Endothelial cell (in vitro differentiated cells): ENCODE measurements around the gene PIBF1. TPM values are rescaled to one million over a fixed set of nuclear protein-coding genes. Genes with fewer than 3 reads are reported as not detected.

Source experiments
- DNase-seq: peaks from one replicate; pipeline ENCODE4 v3.0.0; 2021; ENCODE audit warnings: low spot score
- H3K27ac Mint-ChIP-seq: one replicate; pipeline ENCODE4 v1.8.0; 2021; ENCODE audit warnings: mixed read lengths, inconsistent platforms; ENCODE audit not compliant: unreplicated experiment
- H3K27me3 Mint-ChIP-seq: one replicate; pipeline ENCODE4 v1.8.0; 2021; ENCODE audit warnings: mild to moderate bottlenecking, moderate library complexity, mixed read lengths, inconsistent platforms; ENCODE audit not compliant: unreplicated experiment
- H3K36me3 Mint-ChIP-seq: one replicate; pipeline ENCODE4 v1.8.0; 2021; ENCODE audit warnings: mild to moderate bottlenecking, low read depth, mixed read lengths, inconsistent platforms; ENCODE audit not compliant: unreplicated experiment
- H3K4me1 Mint-ChIP-seq: one replicate; pipeline ENCODE4 v1.8.0; 2021; ENCODE audit warnings: mild to moderate bottlenecking, mixed read lengths, inconsistent platforms; ENCODE audit not compliant: unreplicated experiment
- H3K4me3 Mint-ChIP-seq: one replicate; pipeline ENCODE4 v1.8.0; 2021; ENCODE audit warnings: mild to moderate bottlenecking, mixed read lengths, inconsistent platforms; ENCODE audit not compliant: unreplicated experiment
- H3K9me3 Mint-ChIP-seq: one replicate; pipeline ENCODE4 v1.8.0; 2021; ENCODE audit warnings: mixed read lengths, inconsistent platforms; ENCODE audit not compliant: unreplicated experiment
- total RNA-seq: library from RNA; stranded (reverse); fragmentation: NEBNext Ultra II Directional; extraction: Animal tissue kit (Norgen Biotek cat#: 25700); gene quantifications from one replicate; pipeline ENCODE4 v1.2.1, GENCODE V29; 2021; ENCODE audit not compliant: unreplicated experiment
- TF ChIP-seq, protein P1 (sequence below): fragments of 200-600 bp; sonication (generic); IDR thresholded peaks from one replicate; pipeline ENCODE4 v1.5.0; 2021; ENCODE audit warnings: antibody characterized with exemption; ENCODE audit not compliant: unreplicated experiment

The PIBF1 gene
- total RNA-seq, 1 donor from 2014 or later, result 24.0 TPM

DNA sequence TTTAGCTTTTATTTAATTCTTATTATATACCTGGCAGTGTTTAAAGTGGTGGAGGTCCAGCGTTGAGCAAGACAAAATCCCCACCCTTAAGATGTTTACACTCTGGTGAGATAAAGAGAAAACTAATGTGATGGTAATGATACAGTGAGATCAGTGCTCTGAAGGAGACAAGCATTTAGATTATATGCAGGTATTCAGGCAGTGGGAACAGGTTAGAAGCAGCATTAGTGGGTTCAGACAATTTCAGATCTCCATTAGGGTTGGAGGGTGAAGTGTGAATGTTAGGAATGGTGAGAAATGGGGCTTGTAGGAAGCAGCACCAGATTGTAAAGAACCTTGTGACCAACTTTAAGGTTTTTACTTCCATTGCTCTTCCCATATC is 39.0 kb downstream of the PIBF1 start:
- Mint-ChIP-seq H3K4me3 (no peak overlapping the region), H3K4me1 (no peaks in the 10 kb centered on the region), H3K9me3 (no peaks in the 10 kb centered on the region), H3K27me3 (no peaks in the 10 kb centered on the region), H3K36me3 (peaks cover 4% of the 10 kb centered on the region), H3K27ac (no peak overlapping the region)
- TF ChIP-seq, protein P1, sequence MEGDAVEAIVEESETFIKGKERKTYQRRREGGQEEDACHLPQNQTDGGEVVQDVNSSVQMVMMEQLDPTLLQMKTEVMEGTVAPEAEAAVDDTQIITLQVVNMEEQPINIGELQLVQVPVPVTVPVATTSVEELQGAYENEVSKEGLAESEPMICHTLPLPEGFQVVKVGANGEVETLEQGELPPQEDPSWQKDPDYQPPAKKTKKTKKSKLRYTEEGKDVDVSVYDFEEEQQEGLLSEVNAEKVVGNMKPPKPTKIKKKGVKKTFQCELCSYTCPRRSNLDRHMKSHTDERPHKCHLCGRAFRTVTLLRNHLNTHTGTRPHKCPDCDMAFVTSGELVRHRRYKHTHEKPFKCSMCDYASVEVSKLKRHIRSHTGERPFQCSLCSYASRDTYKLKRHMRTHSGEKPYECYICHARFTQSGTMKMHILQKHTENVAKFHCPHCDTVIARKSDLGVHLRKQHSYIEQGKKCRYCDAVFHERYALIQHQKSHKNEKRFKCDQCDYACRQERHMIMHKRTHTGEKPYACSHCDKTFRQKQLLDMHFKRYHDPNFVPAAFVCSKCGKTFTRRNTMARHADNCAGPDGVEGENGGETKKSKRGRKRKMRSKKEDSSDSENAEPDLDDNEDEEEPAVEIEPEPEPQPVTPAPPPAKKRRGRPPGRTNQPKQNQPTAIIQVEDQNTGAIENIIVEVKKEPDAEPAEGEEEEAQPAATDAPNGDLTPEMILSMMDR, result no peak
- no peak for DNase-seq

DNA sequence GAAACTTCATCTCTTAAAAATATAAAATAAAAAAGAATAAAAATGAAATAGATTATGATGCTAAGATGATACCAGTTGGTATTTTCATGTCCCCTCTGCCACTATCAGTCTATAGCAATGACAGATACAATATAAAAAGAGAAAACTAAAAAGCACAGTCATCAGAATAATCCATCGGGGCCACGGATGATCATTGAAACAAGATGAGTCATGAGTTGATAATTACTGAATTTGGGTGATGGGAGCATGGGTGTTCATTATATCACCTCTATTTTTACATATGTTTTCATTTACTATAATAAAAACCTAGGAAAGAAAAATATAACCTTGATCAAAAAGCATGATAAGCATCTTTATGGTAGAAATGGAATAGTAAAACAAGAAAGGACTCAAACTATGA is 41.1 kb downstream of the PIBF1 start:
- no peak overlapping the region for H3K27ac Mint-ChIP-seq
- no peak overlapping the region for H3K4me3 Mint-ChIP-seq
- H3K9me3 Mint-ChIP-seq, result no peaks in the 10 kb centered on the region
- no peaks in the 10 kb centered on the region for H3K27me3 Mint-ChIP-seq
- no peak for DNase-seq
- H3K4me1 Mint-ChIP-seq, result no peaks in the 10 kb centered on the region
- TF ChIP-seq, protein P1, result no peak
- peaks cover 4% of the 10 kb centered on the region for H3K36me3 Mint-ChIP-seq

DNA sequence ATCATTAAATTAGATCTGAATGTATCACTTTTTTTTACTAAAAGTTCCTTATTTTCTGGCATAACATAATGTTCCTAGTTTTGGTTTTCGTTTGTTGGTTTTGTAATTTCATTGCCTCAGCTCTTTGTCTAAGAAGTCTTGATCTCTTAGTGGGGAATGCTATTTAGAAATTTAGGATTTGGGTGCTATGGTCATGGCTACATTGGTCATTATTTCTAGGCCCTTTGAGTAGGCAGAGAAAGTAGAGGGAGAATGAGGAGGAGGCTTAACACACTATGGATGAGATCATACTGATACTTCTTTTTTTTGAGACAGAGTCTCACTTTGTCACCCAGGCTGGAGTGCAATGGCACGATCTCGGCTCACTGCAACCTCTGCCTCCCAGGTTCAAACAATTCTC is 41.8 kb downstream of the PIBF1 start:
- no peak for DNase-seq
- Mint-ChIP-seq H3K9me3 (no peaks in the 10 kb centered on the region), H3K36me3 (peaks cover 4% of the 10 kb centered on the region), H3K27ac (no peak overlapping the region), H3K27me3 (no peaks in the 10 kb centered on the region), H3K4me3 (no peak overlapping the region), H3K4me1 (no peaks in the 10 kb centered on the region)
- TF ChIP-seq, protein P1, result no peak

DNA sequence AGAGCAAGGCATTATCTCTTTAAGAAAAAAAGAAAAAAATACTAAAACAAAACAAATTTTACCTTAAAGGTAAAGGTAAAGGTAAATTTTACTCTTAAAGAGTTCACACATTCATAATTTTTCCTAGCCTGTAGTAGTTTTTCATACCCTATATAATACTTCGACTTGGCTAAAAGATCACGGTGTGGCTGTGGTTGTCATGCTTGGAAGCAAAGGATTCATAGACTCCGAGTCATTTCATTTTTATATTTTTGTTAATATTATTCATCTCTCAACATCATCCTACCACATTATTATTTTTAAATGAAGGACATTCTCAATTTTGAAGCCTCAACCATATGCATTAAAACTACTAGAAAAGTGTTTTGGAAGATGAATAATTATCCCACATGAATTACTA is 52.7 kb downstream of the PIBF1 start:
- peaks cover 13% of the 10 kb centered on the region for H3K36me3 Mint-ChIP-seq
- no peak overlapping the region for H3K27ac Mint-ChIP-seq
- H3K9me3 Mint-ChIP-seq, result no peaks in the 10 kb centered on the region
- H3K27me3 Mint-ChIP-seq, result no peaks in the 10 kb centered on the region
- no peak for DNase-seq
- H3K4me3 Mint-ChIP-seq, result no peak overlapping the region
- H3K4me1 Mint-ChIP-seq, result peaks cover 5% of the 10 kb centered on the region
- TF ChIP-seq, protein P1, result no peak

DNA sequence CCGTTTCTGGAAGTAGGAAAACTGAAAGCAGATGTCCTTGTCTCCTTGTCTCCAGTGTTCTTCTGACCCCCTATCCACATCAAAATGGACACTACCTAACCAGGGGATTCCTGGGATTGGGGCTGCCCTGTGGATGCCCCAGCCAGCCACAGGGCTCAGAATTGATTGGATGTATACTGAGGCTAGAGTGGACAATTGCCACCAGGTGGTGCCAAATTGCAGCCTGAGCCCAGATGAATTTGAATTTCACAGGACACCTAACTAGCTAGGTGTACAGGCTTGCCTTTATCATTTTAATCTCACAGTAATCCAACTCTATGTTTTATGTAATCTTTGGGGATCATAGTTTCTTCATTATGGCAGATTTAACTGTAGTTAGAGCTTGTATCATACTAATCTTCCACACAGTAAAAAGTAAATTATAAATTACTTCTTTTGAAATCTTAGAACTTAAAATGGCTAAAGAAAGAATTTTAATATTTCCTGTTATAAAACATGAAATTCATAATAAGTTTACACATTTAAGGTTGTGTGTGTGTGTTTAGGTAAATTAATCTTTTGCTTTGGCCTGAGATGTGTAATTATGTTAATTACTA is 58.0 kb downstream of the PIBF1 start:
- no peaks in the 10 kb centered on the region for H3K9me3 Mint-ChIP-seq
- DNase-seq, result peak; percentile 51
- H3K27me3 Mint-ChIP-seq, result no peaks in the 10 kb centered on the region
- H3K27ac Mint-ChIP-seq, result no peak overlapping the region
- H3K4me3 Mint-ChIP-seq, result no peak overlapping the region
- H3K4me1 Mint-ChIP-seq, result peaks cover 5% of the 10 kb centered on the region
- TF ChIP-seq, protein P1, result peak; percentile 66
- H3K36me3 Mint-ChIP-seq, result no peaks in the 10 kb centered on the region
